Jurkat, Clone E6-1 (cell line): ENCODE results near the gene SLC6A11.

ENCODE experiments used
- DNase-seq: peaks from one replicate; pipeline ENCODE4 v3.0.0-alpha.2; 2011; ENCODE audit warnings: low read depth, low spot score
- H3K4me3 ChIP-seq: 2 replicates; pipeline ENCODE4 v1.5.1; 2011; ENCODE audit warnings: mild to moderate bottlenecking, low read length, control low read depth, moderate library complexity

SLC6A11 gene

GRCh38 chr3:10824468-10824867 lies 8.4 kb downstream of the SLC6A11 start:
- no peak overlapping the region for H3K4me3 ChIP-seq
- no peak for DNase-seq

- H3K4me3 ChIP-seq: no peak overlapping the region
- peak; percentile 23 for DNase-seq
Measured at GRCh38 chr3:10833855-10834414, 17.9 kb downstream of the SLC6A11 start.

GRCh38 chr3:10834951-10835350 lies 18.9 kb downstream of the SLC6A11 start:
- no peak overlapping the region for H3K4me3 ChIP-seq
- no peak for DNase-seq

GRCh38 chr3:10835406-10835805 lies 19.4 kb downstream of the SLC6A11 start:
- no peak for DNase-seq
- no peak overlapping the region for H3K4me3 ChIP-seq

- no peak overlapping the region for H3K4me3 ChIP-seq
Measured at GRCh38 chr3:10836676-10837075, 20.6 kb downstream of the SLC6A11 start.

GRCh38 chr3:10837849-10838248 lies 21.8 kb downstream of the SLC6A11 start:
- DNase-seq: no peak
- no peak overlapping the region for H3K4me3 ChIP-seq

More at GRCh38 chr3:10836676-10837075, 20.6 kb downstream of the SLC6A11 start:
- DNase-seq: no peak

- no peak overlapping the region for H3K4me3 ChIP-seq
- no peak for DNase-seq
Measured at GRCh38 chr3:10839167-10839566, 23.1 kb downstream of the SLC6A11 start.

GRCh38 chr3:10841100-10841499 lies 25.1 kb downstream of the SLC6A11 start:
- no peak for DNase-seq
- no peak overlapping the region for H3K4me3 ChIP-seq

GRCh38 chr3:10843378-10843777 lies 27.4 kb downstream of the SLC6A11 start:
- no peak overlapping the region for H3K4me3 ChIP-seq
- DNase-seq: no peak

- H3K4me3 ChIP-seq: no peak overlapping the region
- no peak for DNase-seq
Measured at GRCh38 chr3:10845001-10845761, 29.2 kb downstream of the SLC6A11 start.

GRCh38 chr3:10845839-10846656 lies 30.0 kb downstream of the SLC6A11 start:
- DNase-seq: peak; percentile 14
- H3K4me3 ChIP-seq: no peak overlapping the region

- no peak for DNase-seq
- H3K4me3 ChIP-seq: no peak overlapping the region
Measured at GRCh38 chr3:10846657-10846975, 30.6 kb downstream of the SLC6A11 start.

- DNase-seq: no peak
- H3K4me3 ChIP-seq: no peak overlapping the region
Measured at GRCh38 chr3:10848261-10848660, 32.2 kb downstream of the SLC6A11 start.

GRCh38 chr3:10852066-10852808 lies 36.2 kb downstream of the SLC6A11 start:
- no peak for DNase-seq
- no peak overlapping the region for H3K4me3 ChIP-seq

GRCh38 chr3:10855083-10855870 lies 39.2 kb downstream of the SLC6A11 start:
- H3K4me3 ChIP-seq: no peak overlapping the region
- no peak for DNase-seq

- H3K4me3 ChIP-seq: no peak overlapping the region
- DNase-seq: no peak
Measured at GRCh38 chr3:10855871-10856662, 40.0 kb downstream of the SLC6A11 start.

- H3K4me3 ChIP-seq: no peak overlapping the region
- no peak for DNase-seq
Measured at GRCh38 chr3:10857235-10857634, 41.2 kb downstream of the SLC6A11 start.

GRCh38 chr3:10858091-10858490 lies 42.1 kb downstream of the SLC6A11 start:
- DNase-seq: no peak
- no peak overlapping the region for H3K4me3 ChIP-seq
